Omental fat pad (tissue), 4 donors: ENCODE measurements around the gene NDUFB2. TPM values are rescaled to one million over a fixed set of nuclear protein-coding genes. Genes with fewer than 3 reads are reported as not detected.

ENCODE experiments used
- ATAC-seq: fragments of 150-250 bp; one replicate; pipeline ENCODE4 v1.9.1; 2016; ENCODE audit warnings: mild to moderate bottlenecking, moderate library complexity; ENCODE audit not compliant: low FRiP score
- DNase-seq: peaks from one replicate; pipeline ENCODE4 v3.0.0-alpha.2; 2019; ENCODE audit warnings: low spot score
- CTCF ChIP-seq, 3 donors: fragments of 450-650 bp; IDR thresholded peaks; one replicate each; pipeline ENCODE4 v1.5.1; 2016 to 2017; ENCODE audit warnings: antibody characterized with exemption in 3 of 3, mild to moderate bottlenecking in 3 of 3, moderate library complexity in 2 of 3
- total RNA-seq, 4 donors: library from RNA; depleted of rRNA; stranded (reverse); fragments of >200 nt; gene quantifications; one replicate each; pipeline ENCODE4 v1.1.0, GENCODE V29; 2016

NDUFB2 gene
- total RNA-seq, 4 donors from 2014 or later: 118 to 301 (median 234) TPM

- no peak for TF ChIP-seq CTCF (IDR thresholded peaks at IDR 0.05)
- ATAC-seq: no peak
- no peak for DNase-seq
Observed at GRCh38 chr7:140694592-140694991, 1.9 kb upstream of the NDUFB2 start.

- no peak for TF ChIP-seq CTCF (IDR thresholded peaks at IDR 0.05)
- DNase-seq: no peak
- ATAC-seq: no peak
Observed at GRCh38 chr7:140695381-140695780, 1.1 kb upstream of the NDUFB2 start.

- no peak for TF ChIP-seq CTCF (IDR thresholded peaks at IDR 0.05)
- DNase-seq (peak; percentile 91), ATAC-seq (peak; percentile 97)
Observed at GRCh38 chr7:140696024-140696679, 356 bp upstream of the NDUFB2 start.

DNA sequence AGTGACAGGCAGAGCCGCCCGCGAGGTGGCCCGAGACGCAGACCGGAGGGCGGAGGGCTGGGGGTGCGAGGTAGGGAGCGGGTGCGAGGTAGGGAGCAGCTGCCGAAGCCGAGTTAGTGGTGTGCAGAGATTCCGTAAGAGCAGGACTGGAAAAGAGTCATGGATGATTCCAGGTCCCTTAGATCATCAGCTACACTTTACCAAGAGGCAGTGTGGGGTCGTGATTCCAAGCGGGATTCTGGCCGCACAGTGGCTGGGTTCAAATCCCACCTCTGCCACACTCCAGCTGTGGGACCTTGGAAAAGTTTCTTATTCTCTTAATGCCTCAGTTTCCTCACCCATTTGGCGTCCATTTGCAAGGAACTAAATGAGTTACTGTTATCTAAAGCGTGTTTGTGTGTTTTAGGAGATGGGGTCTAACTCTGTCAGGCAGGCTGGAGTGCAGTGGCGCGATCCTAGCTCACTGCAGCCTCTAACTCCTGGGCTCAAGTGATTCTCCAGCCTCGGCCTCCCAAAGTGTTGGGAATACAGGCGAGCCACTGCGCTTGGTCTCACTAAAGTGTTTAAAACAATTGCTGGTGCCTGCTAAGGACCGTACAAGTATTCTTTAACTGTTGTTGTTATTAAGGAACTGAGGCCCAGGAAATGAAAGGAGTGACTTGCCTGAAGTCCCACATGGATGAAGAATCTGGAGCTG lies 1.1 kb downstream of the NDUFB2 start:
- no peak for DNase-seq
- TF ChIP-seq CTCF (IDR thresholded peaks at IDR 0.05): no peak
- ATAC-seq: peak; percentile 29

GRCh38 chr7:140698477-140698876 lies 2.0 kb downstream of the NDUFB2 start:
- ATAC-seq (no peak), DNase-seq (no peak)
- no peak for TF ChIP-seq CTCF (IDR thresholded peaks at IDR 0.05)

GRCh38 chr7:140702774-140703173 lies 6.3 kb downstream of the NDUFB2 start:
- TF ChIP-seq CTCF (IDR thresholded peaks at IDR 0.05): no peak
- ATAC-seq: no peak
- DNase-seq: no peak

GRCh38 chr7:140704205-140704604 lies 7.7 kb downstream of the NDUFB2 start:
- ATAC-seq (no peak), DNase-seq (no peak)
- no peak for TF ChIP-seq CTCF (IDR thresholded peaks at IDR 0.05)
